Measurements from ENCODE around the gene F8.

Gene F8

GRCh38 chrX:154802947-154803346 is 219.6 kb downstream of the F8 start:
- Histone ChIP-seq H3K79me2 (ENCODE audit: control insufficient read depth, insufficient read depth, low read length, poor library complexity) (peaks cover 3% of the 10 kb centered on the region), H2BK5ac (ENCODE audit: low read depth, low read length, poor library complexity) (no peak overlapping the region), H3K9ac (ENCODE audit: low read length) (no peak overlapping the region), H3K36me3 (ENCODE audit: control insufficient read depth in 1 of 2, insufficient read depth in 2 of 2, low read length in 2 of 2) (no peaks in the 10 kb centered on the region), H3K18ac (ENCODE audit: low read length) (no peak overlapping the region), H3K14ac (ENCODE audit: low read length) (no peak overlapping the region), H4K8ac (ENCODE audit: low read depth, low read length) (no peak overlapping the region), H3K4me1 (ENCODE audit: control insufficient read depth in 1 of 2, insufficient read depth in 2 of 2, low read length in 2 of 2) (peaks cover 2 to 6% of the 10 kb centered on the region in 2 experiments), H2AK5ac (ENCODE audit: low read length) (no peak overlapping the region), H3K23ac (ENCODE audit: low read length) (no peak overlapping the region), H3K4me2 (ENCODE audit: low read length) (no peak overlapping the region), H3K27ac (ENCODE audit: low read depth, low read length) (no peak overlapping the region), H3K79me1 (ENCODE audit: low read length) (peaks cover 8% of the 10 kb centered on the region), H2AFZ (ENCODE audit: insufficient read depth, low read length, poor library complexity) (no peak overlapping the region), H3K4ac (ENCODE audit: low read depth, low read length) (no peak overlapping the region), H4K12ac (ENCODE audit: low read depth, low read length) (no peak overlapping the region), H3K27me3 (ENCODE audit: insufficient read depth, low read length) (no peaks in the 10 kb centered on the region), H3K9me3 (ENCODE audit: insufficient read depth, low read depth, low read length) (no peaks in the 10 kb centered on the region), H3K4me3 (ENCODE audit: low read depth, low read length) (no peak overlapping the region), H2BK12ac (ENCODE audit: low read length) (no peak overlapping the region), H4K91ac (ENCODE audit: low read depth, low read length) (no peak overlapping the region), H2BK120ac (ENCODE audit: insufficient read depth, low read length, poor library complexity) (no peak overlapping the region)
- WGBS (ENCODE audit: extremely low coverage, insufficient coverage, insufficient read length): no CpG with 5 or more reads among the region's 2 CpGs
- DNase-seq: no peak

DNA sequence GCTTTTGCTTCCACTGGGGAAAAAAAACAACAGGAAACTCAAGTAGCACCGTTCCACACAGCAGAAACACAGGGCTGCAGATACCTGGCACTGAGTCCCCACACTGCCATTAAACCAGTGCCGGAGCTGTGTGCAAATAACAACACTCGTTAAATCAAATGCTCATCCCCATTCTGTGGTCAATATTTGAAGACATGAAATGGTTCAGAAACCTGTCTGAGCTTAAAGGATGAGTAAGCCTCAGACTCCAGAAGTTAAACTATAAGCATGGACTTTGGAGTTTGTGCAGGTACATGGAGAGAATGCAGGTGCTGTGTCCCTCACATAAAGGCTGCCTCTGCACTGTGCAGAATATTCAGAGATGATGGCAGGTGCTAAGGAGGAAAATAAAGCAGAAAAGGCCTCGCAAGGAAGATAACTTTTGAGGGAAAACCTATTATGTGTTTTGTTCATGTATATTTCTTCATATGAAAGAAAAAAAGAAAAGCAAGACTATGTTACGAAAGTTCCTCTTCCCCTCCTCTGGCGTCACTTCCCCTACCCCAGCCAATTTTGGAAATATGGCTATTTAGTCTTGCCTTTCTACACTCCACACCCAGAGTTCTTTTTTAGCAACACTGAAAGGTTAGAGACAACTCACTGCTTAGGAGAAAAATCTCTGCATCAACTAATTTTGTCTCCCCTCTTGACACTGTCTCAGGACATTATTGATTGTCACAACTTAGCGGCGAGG is 221.9 kb downstream of the F8 start:
- no peak overlapping the region for H2AFZ ChIP-seq (ENCODE audit: insufficient read depth, low read length, poor library complexity)
- no peak overlapping the region for H3K4me2 ChIP-seq (ENCODE audit: low read length)
- no peaks in the 10 kb centered on the region for H3K36me3 ChIP-seq (ENCODE audit: control insufficient read depth in 1 of 2, insufficient read depth in 2 of 2, low read length in 2 of 2)
- H2BK12ac ChIP-seq (ENCODE audit: low read length): no peak overlapping the region
- no peak overlapping the region for H4K91ac ChIP-seq (ENCODE audit: low read depth, low read length)
- H3K9ac ChIP-seq (ENCODE audit: low read length): no peak overlapping the region
- DNase-seq: no peak
- H3K27me3 ChIP-seq (ENCODE audit: insufficient read depth, low read length): no peaks in the 10 kb centered on the region
- H2BK120ac ChIP-seq (ENCODE audit: insufficient read depth, low read length, poor library complexity): no peak overlapping the region
- no peak overlapping the region for H3K18ac ChIP-seq (ENCODE audit: low read length)
- H4K8ac ChIP-seq (ENCODE audit: low read depth, low read length): no peak overlapping the region
- no peak overlapping the region for H4K12ac ChIP-seq (ENCODE audit: low read depth, low read length)
- WGBS (ENCODE audit: extremely low coverage, insufficient coverage, insufficient read length): no CpG with 5 or more reads among the region's 8 CpGs
- no peak overlapping the region for H2AK5ac ChIP-seq (ENCODE audit: low read length)
- H3K4me3 ChIP-seq (ENCODE audit: low read depth, low read length): no peak overlapping the region
- no peak overlapping the region for H3K14ac ChIP-seq (ENCODE audit: low read length)
- no peak overlapping the region for H3K4ac ChIP-seq (ENCODE audit: low read depth, low read length)
- H3K79me2 ChIP-seq (ENCODE audit: control insufficient read depth, insufficient read depth, low read length, poor library complexity): peaks cover 3% of the 10 kb centered on the region
- H3K23ac ChIP-seq (ENCODE audit: low read length): no peak overlapping the region
- peaks cover 8% of the 10 kb centered on the region for H3K79me1 ChIP-seq (ENCODE audit: low read length)
- H3K4me1 ChIP-seq (ENCODE audit: control insufficient read depth in 1 of 2, insufficient read depth in 2 of 2, low read length in 2 of 2): peaks cover 2 to 6% of the 10 kb centered on the region in 2 experiments
- no peaks in the 10 kb centered on the region for H3K9me3 ChIP-seq (ENCODE audit: insufficient read depth, low read depth, low read length)
- no peak overlapping the region for H3K27ac ChIP-seq (ENCODE audit: low read depth, low read length)
- no peak overlapping the region for H2BK5ac ChIP-seq (ENCODE audit: low read depth, low read length, poor library complexity)

- no CpG with 5 or more reads among the region's 9 CpGs for WGBS (ENCODE audit: extremely low coverage, insufficient coverage, insufficient read length)
- Histone ChIP-seq H4K12ac (ENCODE audit: low read depth, low read length) (no peak overlapping the region), H4K8ac (ENCODE audit: low read depth, low read length) (no peak overlapping the region), H2BK12ac (ENCODE audit: low read length) (no peak overlapping the region), H2AFZ (ENCODE audit: insufficient read depth, low read length, poor library complexity) (no peak overlapping the region), H3K79me1 (ENCODE audit: low read length) (peaks cover 4% of the 10 kb centered on the region), H2BK120ac (ENCODE audit: insufficient read depth, low read length, poor library complexity) (no peak overlapping the region), H3K18ac (ENCODE audit: low read length) (no peak overlapping the region), H3K4me3 (ENCODE audit: low read depth, low read length) (no peak overlapping the region), H3K4ac (ENCODE audit: low read depth, low read length) (no peak overlapping the region), H3K79me2 (ENCODE audit: control insufficient read depth, insufficient read depth, low read length, poor library complexity) (no peaks in the 10 kb centered on the region), H4K91ac (ENCODE audit: low read depth, low read length) (no peak overlapping the region), H2BK5ac (ENCODE audit: low read depth, low read length, poor library complexity) (no peak overlapping the region), H2AK5ac (ENCODE audit: low read length) (no peak overlapping the region), H3K27ac (ENCODE audit: low read depth, low read length) (no peak overlapping the region), H3K9ac (ENCODE audit: low read length) (no peak overlapping the region), H3K4me1 (ENCODE audit: control insufficient read depth in 1 of 2, insufficient read depth in 2 of 2, low read length in 2 of 2) (peaks cover 2 to 6% of the 10 kb centered on the region in 2 experiments), H3K36me3 (ENCODE audit: control insufficient read depth in 1 of 2, insufficient read depth in 2 of 2, low read length in 2 of 2) (no peaks in the 10 kb centered on the region), H3K9me3 (ENCODE audit: insufficient read depth, low read depth, low read length) (no peaks in the 10 kb centered on the region), H3K23ac (ENCODE audit: low read length) (no peak overlapping the region), H3K14ac (ENCODE audit: low read length) (no peak overlapping the region), H3K4me2 (ENCODE audit: low read length) (no peak overlapping the region), H3K27me3 (ENCODE audit: insufficient read depth, low read length) (no peaks in the 10 kb centered on the region)
- no peak for DNase-seq
These were observed 222.8 kb downstream of the F8 start for GRCh38 chrX:154799556-154800348.

DNA sequence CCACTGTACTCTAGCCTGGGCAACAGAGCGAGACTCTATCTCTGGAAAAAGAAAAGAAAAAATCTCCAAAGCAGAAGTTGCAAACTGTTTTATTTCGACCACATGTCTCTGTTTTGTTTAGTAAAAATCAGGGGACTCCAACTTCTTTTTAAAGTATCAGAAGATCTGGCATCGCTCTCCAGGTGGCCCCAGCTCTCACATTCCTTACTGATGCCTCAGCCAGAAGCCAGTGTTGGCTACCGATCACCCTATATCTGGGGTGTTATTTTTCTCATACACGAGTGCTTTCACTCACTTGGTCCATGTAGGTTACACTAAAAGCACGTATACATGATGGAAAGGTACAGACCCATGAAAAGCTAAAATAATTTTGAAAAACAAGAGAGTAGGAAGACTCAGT is 225.5 kb downstream of the F8 start:
- no peak overlapping the region for H3K23ac ChIP-seq (ENCODE audit: low read length)
- no peak overlapping the region for H3K18ac ChIP-seq (ENCODE audit: low read length)
- no peak overlapping the region for H2BK12ac ChIP-seq (ENCODE audit: low read length)
- no peak overlapping the region for H3K14ac ChIP-seq (ENCODE audit: low read length)
- H3K27me3 ChIP-seq (ENCODE audit: insufficient read depth, low read length): no peaks in the 10 kb centered on the region
- no CpG with 5 or more reads among the region's 6 CpGs for WGBS (ENCODE audit: extremely low coverage, insufficient coverage, insufficient read length)
- no peaks in the 10 kb centered on the region for H3K79me2 ChIP-seq (ENCODE audit: control insufficient read depth, insufficient read depth, low read length, poor library complexity)
- no peak overlapping the region for H3K4me3 ChIP-seq (ENCODE audit: low read depth, low read length)
- H2AK5ac ChIP-seq (ENCODE audit: low read length): no peak overlapping the region
- no peak overlapping the region for H3K9ac ChIP-seq (ENCODE audit: low read length)
- H3K79me1 ChIP-seq (ENCODE audit: low read length): no peaks in the 10 kb centered on the region
- H4K12ac ChIP-seq (ENCODE audit: low read depth, low read length): no peak overlapping the region
- peaks cover 2 to 3% of the 10 kb centered on the region in 2 experiments for H3K4me1 ChIP-seq (ENCODE audit: control insufficient read depth in 1 of 2, insufficient read depth in 2 of 2, low read length in 2 of 2)
- H2BK120ac ChIP-seq (ENCODE audit: insufficient read depth, low read length, poor library complexity): no peak overlapping the region
- no peak for DNase-seq
- H2BK5ac ChIP-seq (ENCODE audit: low read depth, low read length, poor library complexity): no peak overlapping the region
- H3K4me2 ChIP-seq (ENCODE audit: low read length): no peak overlapping the region
- no peak overlapping the region for H3K4ac ChIP-seq (ENCODE audit: low read depth, low read length)
- H2AFZ ChIP-seq (ENCODE audit: insufficient read depth, low read length, poor library complexity): no peak overlapping the region
- H4K8ac ChIP-seq (ENCODE audit: low read depth, low read length): no peak overlapping the region
- H3K27ac ChIP-seq (ENCODE audit: low read depth, low read length): no peak overlapping the region
- H3K9me3 ChIP-seq (ENCODE audit: insufficient read depth, low read depth, low read length): no peaks in the 10 kb centered on the region
- H4K91ac ChIP-seq (ENCODE audit: low read depth, low read length): no peak overlapping the region
- no peaks in the 10 kb centered on the region for H3K36me3 ChIP-seq (ENCODE audit: control insufficient read depth in 1 of 2, insufficient read depth in 2 of 2, low read length in 2 of 2)

Data from trophoblast cell (in vitro differentiated cells and primary cell).